ENCODE results near the gene SLC39A9.

SLC39A9 gene

DNA sequence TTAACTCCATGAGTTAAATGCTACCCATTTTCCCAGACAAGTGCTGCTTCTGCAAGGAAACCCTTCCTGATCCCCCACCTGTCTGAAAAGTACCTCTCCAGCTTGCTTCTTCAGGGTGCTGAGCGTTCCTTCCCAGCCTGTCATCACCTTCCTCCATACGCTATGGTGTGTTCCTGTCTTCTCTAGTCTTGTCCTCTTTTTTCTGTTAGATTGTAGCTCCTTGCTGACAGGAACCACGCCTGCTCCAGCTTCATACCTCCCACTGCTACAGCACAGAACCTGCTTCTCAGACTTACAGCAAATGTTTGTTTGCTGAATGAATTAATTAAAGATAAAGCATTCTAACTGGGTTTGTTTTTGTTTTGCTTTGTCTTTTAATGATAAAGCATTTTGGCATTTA, 39.5 kb upstream of the SLC39A9 start:
- DNase-seq (ENCODE audit: low spot score in 2 of 2): no peak
- no peaks in the 10 kb centered on the region for H3K27me3 Mint-ChIP-seq
- ATAC-seq (ENCODE audit: low read depth): no peak
- peaks cover 26% of the 10 kb centered on the region for H3K4me1 Mint-ChIP-seq
- H3K4me3 Mint-ChIP-seq: no peak overlapping the region
- H3K36me3 Mint-ChIP-seq: no peaks in the 10 kb centered on the region
- H3K9me3 Mint-ChIP-seq: no peaks in the 10 kb centered on the region
- H3K27ac Mint-ChIP-seq: peak overlapping the region; percentile 1

DNA sequence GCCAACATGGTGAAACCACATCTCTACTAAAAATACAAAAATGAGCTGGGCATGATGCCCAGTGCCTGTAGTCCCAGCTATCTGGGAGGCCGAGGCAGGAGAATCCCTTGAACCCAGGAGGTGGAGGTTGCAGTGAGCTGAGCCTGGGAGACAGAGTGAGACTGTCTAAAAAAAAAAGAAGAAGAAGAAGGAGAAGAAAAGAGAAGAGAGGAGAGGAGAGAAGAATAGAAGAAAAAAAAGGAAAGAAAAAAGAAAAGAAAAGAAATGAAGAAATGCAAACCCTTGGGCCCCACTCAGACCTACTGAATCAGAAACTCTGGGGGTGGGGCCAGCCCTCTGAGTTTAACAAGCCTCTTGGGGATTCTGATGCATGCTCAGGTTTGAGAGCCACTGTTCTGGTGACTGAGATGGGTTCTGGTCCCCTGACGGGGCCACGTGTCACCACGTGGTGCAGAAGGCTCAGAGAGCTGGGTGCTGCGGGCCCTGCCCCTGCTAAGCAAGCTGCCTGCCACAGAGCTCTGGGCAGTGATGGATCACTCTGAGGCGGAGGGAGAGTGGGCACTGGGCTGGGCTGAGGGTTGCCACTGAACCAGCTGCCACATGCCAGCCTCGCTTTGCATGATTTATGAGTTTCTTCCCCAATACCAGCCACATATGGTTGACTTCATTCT, 37.9 kb upstream of the SLC39A9 start:
- no peaks in the 10 kb centered on the region for H3K9me3 Mint-ChIP-seq
- peaks cover 16% of the 10 kb centered on the region for H3K4me1 Mint-ChIP-seq
- no peaks in the 10 kb centered on the region for H3K36me3 Mint-ChIP-seq
- H3K27me3 Mint-ChIP-seq: peaks cover 3% of the 10 kb centered on the region
- no peak overlapping the region for H3K4me3 Mint-ChIP-seq
- DNase-seq (ENCODE audit: low spot score in 2 of 2) (no peak), ATAC-seq (ENCODE audit: low read depth) (peak; percentile 74)
- no peak overlapping the region for H3K27ac Mint-ChIP-seq

DNA sequence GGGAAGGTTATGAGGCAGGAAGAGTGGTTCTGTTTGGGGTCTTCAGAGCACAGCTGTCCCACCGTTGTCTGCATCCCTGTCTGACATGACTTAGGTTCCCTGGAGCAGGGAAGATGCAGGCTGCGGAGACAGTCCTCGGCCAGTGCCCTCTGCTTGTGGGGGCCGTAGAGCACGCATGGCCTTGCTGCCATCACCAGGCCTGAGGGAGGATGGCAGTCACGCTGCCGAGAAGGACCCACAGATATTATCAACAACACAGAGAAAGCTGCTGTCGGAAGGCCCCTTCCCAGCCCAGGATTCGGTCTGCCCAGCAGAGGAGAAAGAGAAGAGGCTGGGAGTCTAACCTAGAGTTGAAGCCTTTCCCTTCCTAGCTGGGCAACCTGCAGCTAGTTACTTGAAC, 35.4 kb upstream of the SLC39A9 start:
- no peak overlapping the region for H3K4me3 Mint-ChIP-seq
- ATAC-seq (ENCODE audit: low read depth) (no peak), DNase-seq (ENCODE audit: low spot score in 2 of 2) (no peak)
- no peak overlapping the region for H3K27ac Mint-ChIP-seq
- H3K36me3 Mint-ChIP-seq: no peaks in the 10 kb centered on the region
- H3K4me1 Mint-ChIP-seq: peaks cover 14% of the 10 kb centered on the region
- H3K9me3 Mint-ChIP-seq: no peaks in the 10 kb centered on the region
- H3K27me3 Mint-ChIP-seq: peaks cover 4% of the 10 kb centered on the region

DNA sequence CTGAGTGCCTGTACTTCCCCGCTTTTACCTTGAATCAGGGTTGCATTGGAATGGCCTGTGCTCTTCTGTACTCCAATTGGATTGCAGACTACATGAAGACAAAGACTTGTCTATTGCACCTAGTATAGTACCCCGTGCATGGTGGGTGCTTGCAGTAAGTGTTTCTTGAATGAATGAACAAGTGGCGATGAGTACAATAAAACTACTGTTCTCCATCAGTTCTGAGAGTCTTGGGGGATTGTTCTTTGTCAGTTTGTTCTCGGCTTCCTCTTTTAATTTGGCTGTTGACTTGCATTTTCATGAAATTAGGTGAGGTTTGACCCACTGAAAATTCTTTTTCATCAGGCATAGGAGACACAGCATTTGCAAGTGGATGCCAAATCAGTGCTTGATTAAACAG, 34.5 kb upstream of the SLC39A9 start:
- Mint-ChIP-seq H3K9me3 (no peaks in the 10 kb centered on the region), H3K36me3 (no peaks in the 10 kb centered on the region), H3K4me3 (no peak overlapping the region), H3K27me3 (peaks cover 4% of the 10 kb centered on the region), H3K4me1 (peaks cover 10% of the 10 kb centered on the region), H3K27ac (no peak overlapping the region)
- no peak for DNase-seq (ENCODE audit: low spot score in 2 of 2)
- no peak for ATAC-seq (ENCODE audit: low read depth)

DNA sequence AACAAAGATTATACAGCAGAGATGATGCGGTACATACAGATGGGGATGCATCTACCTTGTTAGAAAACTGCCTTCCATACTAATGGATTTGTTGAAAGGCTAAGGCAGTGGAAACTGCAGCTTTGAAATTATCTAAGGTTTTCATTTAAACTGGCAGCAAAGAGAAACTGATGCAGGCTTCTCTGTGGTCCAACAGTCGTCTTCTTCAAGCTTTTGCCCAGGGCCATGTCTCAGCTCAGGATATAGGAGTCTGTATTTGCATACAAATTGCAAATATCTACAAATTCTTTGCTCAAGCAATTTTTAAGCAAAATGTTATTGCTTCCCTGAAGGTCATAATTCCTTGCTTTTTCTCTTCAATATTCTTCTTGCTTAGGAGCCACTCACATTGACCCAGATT, 34.1 kb upstream of the SLC39A9 start:
- no peak for DNase-seq (ENCODE audit: low spot score in 2 of 2)
- Mint-ChIP-seq H3K9me3 (no peaks in the 10 kb centered on the region), H3K27ac (no peak overlapping the region), H3K36me3 (no peaks in the 10 kb centered on the region), H3K4me1 (peaks cover 9% of the 10 kb centered on the region), H3K27me3 (peaks cover 4% of the 10 kb centered on the region), H3K4me3 (no peak overlapping the region)
- no peak for ATAC-seq (ENCODE audit: low read depth)

DNA sequence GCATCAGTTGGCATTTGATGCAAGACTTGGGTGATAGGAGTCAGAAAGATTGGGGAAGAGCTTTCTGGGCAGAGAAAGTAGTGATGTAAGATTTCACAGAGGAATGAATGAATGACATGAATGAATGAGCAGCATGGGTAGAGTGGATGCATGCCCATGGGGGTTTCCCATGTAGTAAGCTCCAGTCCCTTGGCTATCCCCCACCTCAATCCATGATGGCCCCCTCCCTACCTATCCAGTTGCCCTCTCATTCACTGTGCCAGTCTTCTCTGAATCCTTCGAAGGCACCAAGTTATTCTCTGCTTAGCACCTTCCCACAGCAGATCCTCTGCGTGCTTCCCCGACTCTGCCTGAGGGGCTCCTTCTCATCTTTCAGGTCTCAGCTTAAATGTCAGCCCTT, 32.4 kb upstream of the SLC39A9 start:
- DNase-seq (ENCODE audit: low spot score in 2 of 2) (no peak), ATAC-seq (ENCODE audit: low read depth) (no peak)
- peaks cover 2% of the 10 kb centered on the region for H3K4me1 Mint-ChIP-seq
- peaks cover 4% of the 10 kb centered on the region for H3K27me3 Mint-ChIP-seq
- H3K4me3 Mint-ChIP-seq: no peak overlapping the region
- no peaks in the 10 kb centered on the region for H3K9me3 Mint-ChIP-seq
- no peaks in the 10 kb centered on the region for H3K36me3 Mint-ChIP-seq
- H3K27ac Mint-ChIP-seq: no peak overlapping the region

DNA sequence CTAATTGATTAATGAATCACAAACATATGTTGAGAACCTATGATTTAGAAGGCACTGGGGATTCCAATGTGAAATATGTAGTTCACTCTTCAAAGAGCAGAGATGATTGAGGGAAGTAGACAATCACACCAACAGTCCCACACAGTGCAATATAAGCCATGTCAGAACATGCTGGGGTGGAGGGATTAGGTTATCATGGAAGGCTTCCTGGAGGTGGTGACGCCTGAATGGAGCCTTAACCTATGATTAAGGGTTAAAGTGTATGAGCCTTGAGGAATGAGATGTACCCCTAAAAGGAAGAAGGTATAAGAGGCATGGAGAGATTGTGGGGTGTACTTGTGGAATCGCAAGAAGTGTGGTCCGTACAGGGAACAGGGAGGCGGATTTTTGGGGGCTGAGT, 31.7 kb upstream of the SLC39A9 start:
- H3K27me3 Mint-ChIP-seq: peaks cover 4% of the 10 kb centered on the region
- H3K27ac Mint-ChIP-seq: no peak overlapping the region

DNA sequence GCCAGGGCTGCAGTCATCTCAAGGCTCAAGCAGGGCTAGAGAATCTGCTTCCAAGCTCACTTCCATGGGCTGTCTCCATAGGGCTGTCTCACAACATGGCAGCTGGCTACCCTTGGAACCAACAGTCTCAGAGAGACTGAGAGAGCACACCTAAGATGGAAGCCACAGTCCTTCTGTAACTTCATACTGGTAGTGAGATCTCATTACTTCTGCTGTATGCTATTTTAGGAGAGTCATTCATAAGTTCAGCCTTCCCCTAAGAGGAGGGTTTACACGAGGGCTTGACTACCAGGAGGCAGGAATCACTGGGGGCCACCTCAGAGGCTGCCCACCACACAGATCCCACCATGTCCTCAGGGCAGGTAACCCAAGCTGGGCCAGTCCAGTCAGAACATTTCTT, 30.1 kb upstream of the SLC39A9 start:
- Mint-ChIP-seq H3K9me3 (no peaks in the 10 kb centered on the region), H3K27me3 (peaks cover 4% of the 10 kb centered on the region), H3K36me3 (peaks cover 4% of the 10 kb centered on the region), H3K4me1 (no peaks in the 10 kb centered on the region), H3K27ac (no peak overlapping the region), H3K4me3 (no peak overlapping the region)
- no peak for ATAC-seq (ENCODE audit: low read depth)
- DNase-seq (ENCODE audit: low spot score in 2 of 2): no peak

More for the DNA sequence above, 31.7 kb upstream of the SLC39A9 start:
- no peaks in the 10 kb centered on the region for H3K9me3 Mint-ChIP-seq
- DNase-seq (ENCODE audit: low spot score in 2 of 2) (no peak), ATAC-seq (ENCODE audit: low read depth) (no peak)
- no peaks in the 10 kb centered on the region for H3K36me3 Mint-ChIP-seq
- H3K4me1 Mint-ChIP-seq: no peaks in the 10 kb centered on the region
- H3K4me3 Mint-ChIP-seq: no peak overlapping the region

DNA sequence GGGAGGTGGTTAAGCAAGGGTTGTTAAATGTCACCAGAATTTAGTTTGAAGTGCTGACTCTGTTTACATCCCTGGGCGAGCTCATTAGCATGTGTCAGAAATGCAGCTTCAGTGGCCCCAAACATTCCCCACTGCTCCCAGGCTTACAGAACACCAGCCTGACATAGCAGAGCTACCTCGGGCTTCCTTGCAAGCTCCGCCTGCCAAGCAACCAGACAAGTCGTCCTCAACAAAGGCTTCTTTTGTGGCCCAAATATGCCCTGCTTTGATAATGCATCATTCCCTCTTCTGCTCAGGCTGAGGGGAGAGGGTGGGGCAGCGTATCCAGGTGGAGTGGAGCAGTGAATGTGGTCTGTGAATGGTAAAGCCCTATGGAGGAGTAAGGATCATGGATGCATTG, 28.4 kb upstream of the SLC39A9 start:
- Mint-ChIP-seq H3K4me1 (no peaks in the 10 kb centered on the region), H3K9me3 (no peaks in the 10 kb centered on the region), H3K36me3 (peaks cover 15% of the 10 kb centered on the region), H3K27ac (no peak overlapping the region), H3K4me3 (no peak overlapping the region), H3K27me3 (peaks cover 4% of the 10 kb centered on the region)
- ATAC-seq (ENCODE audit: low read depth): no peak
- DNase-seq (ENCODE audit: low spot score in 2 of 2): no peak

DNA sequence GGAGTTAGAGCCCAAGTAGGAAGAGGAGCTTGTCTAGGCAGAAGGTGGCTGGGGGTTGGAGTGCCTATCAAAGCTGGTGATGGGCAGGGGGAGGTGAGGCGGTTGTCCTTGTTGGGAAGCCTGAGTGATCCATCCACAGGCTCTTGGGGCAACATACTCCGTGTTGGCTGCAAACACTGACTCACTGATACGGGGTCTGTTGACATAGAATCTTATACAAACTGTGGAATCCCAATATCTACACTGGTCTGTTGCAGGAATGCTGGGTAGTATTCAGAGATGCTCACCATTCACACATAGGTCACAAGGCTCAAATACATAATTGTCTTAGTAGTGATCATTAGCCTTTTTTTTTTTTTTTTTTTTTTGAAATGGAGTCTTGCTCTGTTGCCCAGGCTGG, 26.3 kb upstream of the SLC39A9 start:
- Mint-ChIP-seq H3K27ac (no peak overlapping the region), H3K27me3 (no peaks in the 10 kb centered on the region), H3K4me1 (no peaks in the 10 kb centered on the region), H3K36me3 (peaks cover 33% of the 10 kb centered on the region), H3K9me3 (peaks cover 4% of the 10 kb centered on the region), H3K4me3 (no peak overlapping the region)
- ATAC-seq (ENCODE audit: low read depth) (no peak), DNase-seq (ENCODE audit: low spot score in 2 of 2) (no peak)

DNA sequence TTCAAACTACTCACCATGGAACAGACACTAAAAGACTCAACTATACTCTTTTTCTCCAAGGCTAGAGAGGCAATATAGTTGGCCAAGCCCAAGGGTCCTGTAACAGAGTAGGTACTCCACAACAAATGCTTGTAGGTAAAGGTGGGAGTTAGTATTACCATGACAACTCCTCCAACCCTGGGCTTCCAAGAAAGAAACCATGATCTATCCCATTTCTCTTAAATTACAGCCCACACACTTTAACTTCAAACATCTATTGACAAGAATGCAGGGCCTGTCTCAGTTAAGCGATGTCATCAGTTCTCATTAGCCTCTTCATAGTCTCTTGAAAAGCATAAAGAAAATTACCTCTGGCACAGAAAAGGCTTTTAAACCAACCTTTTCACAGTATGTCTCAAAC, 25.4 kb upstream of the SLC39A9 start:
- H3K27me3 Mint-ChIP-seq: no peaks in the 10 kb centered on the region
- no peaks in the 10 kb centered on the region for H3K4me1 Mint-ChIP-seq
- H3K27ac Mint-ChIP-seq: no peak overlapping the region
- peaks cover 4% of the 10 kb centered on the region for H3K9me3 Mint-ChIP-seq
- H3K36me3 Mint-ChIP-seq: peaks cover 36% of the 10 kb centered on the region
- H3K4me3 Mint-ChIP-seq: no peak overlapping the region
- no peak for DNase-seq (ENCODE audit: low spot score in 2 of 2)
- no peak for ATAC-seq (ENCODE audit: low read depth)

DNA sequence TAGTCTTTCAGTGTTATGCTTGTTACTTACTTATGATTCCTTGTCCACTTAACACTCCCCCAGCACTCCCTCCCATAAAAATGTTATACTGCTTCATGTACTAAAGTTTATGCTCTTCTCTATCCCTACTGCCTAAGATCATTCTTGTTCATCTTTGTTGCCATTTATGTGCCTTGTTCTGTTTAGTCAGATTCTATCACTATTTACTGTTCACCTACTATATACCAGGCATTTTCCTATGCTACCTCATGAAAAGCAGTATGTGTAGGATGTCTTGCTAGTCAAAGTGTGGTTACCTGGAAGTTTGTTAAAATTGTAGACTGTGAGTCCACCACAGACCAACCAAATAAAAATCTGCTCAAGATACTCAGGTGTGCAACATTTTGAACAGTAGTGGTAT, 24.3 kb upstream of the SLC39A9 start:
- Mint-ChIP-seq H3K4me3 (no peak overlapping the region), H3K4me1 (no peaks in the 10 kb centered on the region)
- no peak for DNase-seq (ENCODE audit: low spot score in 2 of 2)

DNA sequence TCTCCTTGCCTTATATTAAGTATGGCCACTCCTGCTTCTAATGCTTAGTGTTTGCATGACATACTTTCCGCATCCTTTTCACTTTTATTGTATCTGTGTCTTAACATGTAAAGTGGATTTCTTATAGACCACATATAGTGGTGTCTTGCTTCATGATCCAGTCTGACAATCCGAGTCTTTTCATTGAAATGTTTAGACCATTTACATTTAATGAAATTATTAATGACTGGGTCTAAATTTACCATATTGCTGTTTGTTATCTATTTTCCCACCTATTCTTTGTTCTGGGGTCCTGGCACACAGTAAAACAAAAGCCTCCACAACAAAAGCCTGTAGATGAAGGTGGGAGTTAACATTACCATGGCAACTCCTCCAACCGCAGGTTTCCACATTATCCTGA, 23.3 kb upstream of the SLC39A9 start:
- Mint-ChIP-seq H3K9me3 (peaks cover 4% of the 10 kb centered on the region), H3K27me3 (no peaks in the 10 kb centered on the region), H3K27ac (no peak overlapping the region), H3K4me3 (no peak overlapping the region), H3K4me1 (no peaks in the 10 kb centered on the region), H3K36me3 (peaks cover 40% of the 10 kb centered on the region)
- ATAC-seq (ENCODE audit: low read depth) (no peak), DNase-seq (ENCODE audit: low spot score in 2 of 2) (no peak)

More for the DNA sequence above, 24.3 kb upstream of the SLC39A9 start:
- Mint-ChIP-seq H3K9me3 (peaks cover 4% of the 10 kb centered on the region), H3K36me3 (peaks cover 38% of the 10 kb centered on the region), H3K27me3 (no peaks in the 10 kb centered on the region), H3K27ac (no peak overlapping the region)
- no peak for ATAC-seq (ENCODE audit: low read depth)

DNA sequence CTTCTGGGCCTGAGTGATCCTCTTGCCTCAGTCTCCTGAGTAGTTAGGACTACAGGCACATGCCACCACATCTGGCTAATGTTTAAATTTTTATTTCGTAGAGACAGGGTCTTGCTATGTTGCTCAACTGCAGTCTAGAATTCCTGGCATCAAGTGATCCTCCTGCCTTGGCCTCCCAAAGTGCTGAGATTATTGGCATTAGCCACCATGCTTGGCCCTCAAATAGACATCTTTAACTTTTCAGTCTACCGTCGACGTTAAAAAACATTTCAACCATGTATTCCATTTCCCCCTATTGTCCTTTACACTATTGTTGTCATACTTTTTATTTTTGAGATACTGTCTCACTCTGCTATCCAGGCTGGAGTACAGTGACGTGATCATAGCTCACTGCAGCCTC, 22.8 kb upstream of the SLC39A9 start:
- no peak overlapping the region for H3K27ac Mint-ChIP-seq
- no peak for ATAC-seq (ENCODE audit: low read depth)

DNA sequence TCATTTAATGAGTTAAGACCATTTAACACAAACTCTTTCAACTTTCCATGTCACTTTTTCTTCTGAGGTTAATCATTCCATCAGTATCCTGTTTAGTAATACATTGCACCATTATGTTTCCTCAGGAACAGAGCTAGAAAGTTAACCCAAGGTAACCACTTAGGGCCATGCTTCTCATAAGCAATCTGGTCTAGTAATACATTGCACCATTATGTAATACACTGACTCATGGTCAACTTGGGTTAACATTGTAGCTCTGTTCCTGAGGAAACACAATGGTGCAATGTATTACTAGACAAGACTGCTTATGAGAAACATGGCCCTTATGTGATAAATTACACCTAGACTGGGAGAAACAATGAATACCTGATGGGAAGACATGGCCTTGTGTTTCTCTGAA, 22.1 kb upstream of the SLC39A9 start:
- Mint-ChIP-seq H3K36me3 (peaks cover 42% of the 10 kb centered on the region), H3K27me3 (no peaks in the 10 kb centered on the region), H3K9me3 (peaks cover 4% of the 10 kb centered on the region), H3K4me3 (no peak overlapping the region), H3K27ac (no peak overlapping the region), H3K4me1 (no peaks in the 10 kb centered on the region)
- no peak for DNase-seq (ENCODE audit: low spot score in 2 of 2)
- no peak for ATAC-seq (ENCODE audit: low read depth)

More for the DNA sequence above, 22.8 kb upstream of the SLC39A9 start:
- DNase-seq (ENCODE audit: low spot score in 2 of 2): no peak
- Mint-ChIP-seq H3K27me3 (no peaks in the 10 kb centered on the region), H3K36me3 (peaks cover 42% of the 10 kb centered on the region), H3K9me3 (peaks cover 4% of the 10 kb centered on the region), H3K4me3 (no peak overlapping the region), H3K4me1 (no peaks in the 10 kb centered on the region)
